PFSK-1 (cell line): ENCODE results near the gene NUDCD3.

Experiments
- FOXP2 ChIP-seq: optimal IDR thresholded peaks from 2 replicates; pipeline ENCODE3; 2011; ENCODE audit warnings: borderline replicate concordance, control low read depth, inconsistent platforms; ENCODE audit not compliant: insufficient read depth; ENCODE audit errors: extremely low read length, extremely low read depth
- POLR2AphosphoS5 ChIP-seq: IDR thresholded peaks from 2 replicates; pipeline ENCODE4 v1.6.1; 2012; ENCODE audit warnings: low read depth, mild to moderate bottlenecking, control low read depth, low read length, moderate library complexity
- REST ChIP-seq, 2 experiments: IDR thresholded peaks; 2 replicates each; pipeline versions ENCODE4 v1.6.1 to v1.8.0; 2011 to 2012; ENCODE audit warnings: low read depth in 2 of 2, low read length in 2 of 2, control low read depth in 1 of 2, inconsistent platforms in 1 of 2, mild to moderate bottlenecking in 1 of 2, moderate library complexity in 1 of 2; ENCODE audit not compliant: insufficient read depth in 1 of 2
- SIN3A ChIP-seq: IDR thresholded peaks from 2 replicates; pipeline ENCODE4 v1.6.1; 2012; ENCODE audit warnings: mild to moderate bottlenecking, low read length, moderate library complexity, borderline replicate concordance; ENCODE audit not compliant: insufficient read depth
- TAF1 ChIP-seq: IDR thresholded peaks from 2 replicates; pipeline ENCODE4 v1.6.1; 2012; ENCODE audit warnings: low read length, control low read depth, borderline replicate concordance; ENCODE audit not compliant: insufficient read depth

Gene NUDCD3

GRCh38 chr7:44518761-44519160 is 28.3 kb upstream of the NUDCD3 start:
- no peak for TF ChIP-seq TAF1
- TF ChIP-seq SIN3A, result no peak
- no peak for TF ChIP-seq POLR2AphosphoS5
- no peak for TF ChIP-seq REST (IDR thresholded peaks at IDR 0.05; ENCODE audit: insufficient read depth in 1 of 2, low read depth in 2 of 2, low read length in 2 of 2)
- TF ChIP-seq FOXP2, result no peak

GRCh38 chr7:44517175-44517574 is 26.7 kb upstream of the NUDCD3 start:
- TF ChIP-seq SIN3A, result no peak

GRCh38 chr7:44515590-44516268 is 25.3 kb upstream of the NUDCD3 start:
- TF ChIP-seq FOXP2 (no peak), REST (IDR thresholded peaks at IDR 0.05; ENCODE audit: insufficient read depth in 1 of 2, low read depth in 2 of 2, low read length in 2 of 2) (no peak)

GRCh38 chr7:44512736-44513135 is 22.3 kb upstream of the NUDCD3 start:
- TF ChIP-seq TAF1 (no peak), SIN3A (no peak), FOXP2 (no peak), POLR2AphosphoS5 (no peak), REST (IDR thresholded peaks at IDR 0.05; ENCODE audit: insufficient read depth in 1 of 2, low read depth in 2 of 2, low read length in 2 of 2) (no peak)

GRCh38 chr7:44511863-44512468 is 21.5 kb upstream of the NUDCD3 start:
- TF ChIP-seq POLR2AphosphoS5 (no peak), REST (IDR thresholded peaks at IDR 0.05; ENCODE audit: insufficient read depth in 1 of 2, low read depth in 2 of 2, low read length in 2 of 2) (no peak), FOXP2 (no peak), SIN3A (no peak), TAF1 (no peak)
